NCI-H748 (cell line): ENCODE measurements around the gene LPP.
A peak's percentile ranks its signal among the peaks of the same experiment; 100 is the strongest.

Experiments used
- DNase-seq: peaks from one replicate; lab custom pipeline; 2025; ENCODE audit not compliant: unreplicated experiment; lab: John Stamatoyannopoulos, UW

Gene LPP

DNA sequence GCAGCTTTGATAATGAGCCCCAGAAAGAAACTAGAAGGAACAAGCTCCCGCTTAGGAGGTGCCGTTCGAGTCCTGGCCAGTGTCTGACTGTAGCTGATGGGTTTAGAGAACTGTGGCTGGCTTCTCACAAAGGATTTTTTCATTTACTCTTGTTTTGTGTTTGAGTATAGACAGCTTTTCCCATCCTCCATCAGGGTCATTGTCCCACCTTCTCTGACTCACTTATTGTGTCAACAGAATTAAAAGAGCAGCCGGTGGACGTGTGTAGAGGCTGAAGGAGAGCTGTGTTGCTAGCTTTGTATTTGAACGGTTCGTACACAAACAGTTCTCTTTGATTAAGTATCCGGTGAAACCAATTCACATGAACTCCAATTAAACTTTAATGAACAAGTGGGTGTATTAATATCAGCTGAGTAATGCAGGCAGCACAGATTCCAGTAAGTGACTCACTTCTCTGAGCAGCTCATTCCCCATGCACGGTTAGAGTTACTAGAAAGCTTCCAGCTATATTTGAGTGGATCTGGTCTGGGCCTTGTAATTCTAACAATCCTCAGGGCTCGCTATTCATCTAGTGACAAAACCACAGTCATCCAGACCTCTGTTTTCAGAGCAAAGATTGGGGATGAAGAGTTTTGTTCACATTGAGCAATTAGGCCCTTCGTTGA is 141.0 kb downstream of the LPP start:
- peak; percentile 52 for DNase-seq

DNA sequence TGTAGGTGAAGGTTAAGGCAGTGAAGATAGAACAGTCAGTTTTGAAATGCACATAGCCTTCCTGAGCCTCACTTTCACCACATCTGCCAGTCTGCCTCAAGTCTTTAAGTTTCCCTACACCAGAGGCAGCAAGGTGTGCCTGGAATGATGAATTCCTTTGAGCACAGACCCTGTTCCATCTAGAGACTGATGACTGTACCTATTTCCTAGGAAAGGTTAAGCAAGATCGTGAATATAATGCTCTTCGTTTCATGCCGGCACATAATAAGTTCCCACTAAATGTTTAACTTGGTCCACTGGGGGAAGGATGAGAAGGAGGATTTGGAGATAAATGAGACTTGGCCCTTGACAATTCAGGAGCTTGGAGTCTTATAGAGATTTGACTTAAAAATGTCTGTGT is 141.9 kb downstream of the LPP start:
- DNase-seq = no peak

GRCh38 chr3:188296761-188297612 is 143.0 kb downstream of the LPP start:
- DNase-seq = no peak

DNA sequence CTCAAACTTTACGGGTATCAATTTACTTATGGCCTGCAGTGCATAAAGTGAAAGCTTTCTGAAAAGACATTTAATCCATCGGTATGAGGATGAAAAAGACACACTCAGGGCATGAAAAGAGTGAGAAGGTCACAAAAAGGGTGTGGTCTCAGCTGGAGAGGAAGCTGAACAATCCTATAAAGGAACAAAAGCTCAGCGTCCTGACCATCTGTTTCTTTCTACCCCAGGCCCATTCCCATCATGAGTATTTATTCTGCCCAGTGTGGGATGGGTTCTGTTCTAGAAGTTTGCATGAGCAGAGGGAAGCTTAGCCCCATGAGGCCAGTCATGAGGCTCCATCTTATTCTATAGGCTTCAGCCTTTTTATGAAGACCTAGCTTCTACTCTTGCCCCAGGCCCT is 144.6 kb downstream of the LPP start:
- no peak for DNase-seq

- no peak for DNase-seq
Observed at GRCh38 chr3:188299068-188299467, 145.1 kb downstream of the LPP start.

GRCh38 chr3:188299708-188300107 is 145.8 kb downstream of the LPP start:
- no peak for DNase-seq

DNA sequence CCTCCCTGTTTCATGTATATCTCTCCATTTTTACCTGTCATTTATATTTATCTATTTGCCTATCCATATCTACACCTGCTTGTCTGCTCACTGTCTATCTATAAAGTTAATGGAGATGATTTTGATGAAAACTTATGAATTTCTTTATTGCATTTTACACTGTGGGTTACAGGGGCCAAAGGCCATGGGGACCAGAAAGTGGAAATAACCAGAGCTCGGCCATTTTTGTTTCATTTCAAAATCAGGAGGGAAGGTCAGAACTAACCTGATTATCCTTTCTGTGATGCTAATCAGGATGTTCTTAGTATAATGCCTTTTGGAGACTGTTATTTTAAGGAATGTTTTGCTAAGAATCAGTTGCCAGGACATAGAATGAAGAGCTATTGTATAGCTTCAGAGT is 147.2 kb downstream of the LPP start:
- no peak for DNase-seq

GRCh38 chr3:188303286-188303799 is 149.4 kb downstream of the LPP start:
- no peak for DNase-seq

GRCh38 chr3:188303823-188304222 is 149.9 kb downstream of the LPP start:
- no peak for DNase-seq

DNA sequence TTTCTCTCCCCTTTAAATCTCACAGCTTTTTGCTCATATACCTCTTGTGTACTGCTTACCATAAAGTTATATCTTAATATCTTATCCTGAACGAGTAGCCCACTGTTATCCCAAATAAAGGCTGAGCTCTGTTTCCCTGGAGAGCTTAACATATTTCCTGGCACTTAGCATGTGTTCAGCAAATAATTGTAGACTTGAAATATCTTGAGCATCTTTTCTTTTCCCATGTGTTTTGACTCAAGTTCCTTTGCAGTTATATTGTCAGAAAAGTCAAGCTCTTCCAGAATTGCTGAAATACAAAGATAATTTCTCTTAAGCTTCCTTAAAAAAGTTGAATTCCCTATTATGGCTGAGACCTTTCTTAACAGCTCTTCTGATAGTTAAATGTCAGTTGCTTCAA is 150.5 kb downstream of the LPP start:
- no peak for DNase-seq

GRCh38 chr3:188305220-188305619 is 151.3 kb downstream of the LPP start:
- DNase-seq = no peak

DNA sequence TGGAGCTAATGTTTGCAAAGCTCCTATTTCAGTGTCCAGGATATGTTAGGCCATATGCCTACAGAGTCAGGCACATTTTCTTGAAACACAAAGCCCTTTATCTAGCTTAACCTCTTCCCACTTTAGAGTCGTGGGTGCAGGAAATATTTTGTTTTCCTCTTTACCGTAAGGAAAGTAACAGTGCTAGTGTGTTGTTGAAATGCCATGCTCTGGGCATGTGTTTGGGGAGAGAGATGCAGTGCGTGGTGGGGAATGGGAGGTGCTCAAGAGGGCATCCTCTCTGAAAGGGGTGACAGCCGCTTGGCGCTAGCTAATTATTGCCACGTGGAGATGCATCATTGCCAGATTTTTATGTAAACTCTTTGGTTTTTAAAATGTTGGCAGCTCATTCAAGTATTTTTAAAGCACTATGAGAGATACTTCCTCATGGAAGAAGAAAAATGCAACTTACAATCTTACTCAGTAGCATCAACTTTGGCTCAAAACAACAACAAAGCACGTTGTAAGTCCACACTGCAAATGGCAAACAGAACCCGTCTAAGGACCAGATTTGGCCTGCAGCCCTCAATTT is 152.6 kb downstream of the LPP start:
- peak; percentile 0 for DNase-seq

- no peak for DNase-seq
Observed at GRCh38 chr3:188309437-188310269, 155.7 kb downstream of the LPP start.

DNA sequence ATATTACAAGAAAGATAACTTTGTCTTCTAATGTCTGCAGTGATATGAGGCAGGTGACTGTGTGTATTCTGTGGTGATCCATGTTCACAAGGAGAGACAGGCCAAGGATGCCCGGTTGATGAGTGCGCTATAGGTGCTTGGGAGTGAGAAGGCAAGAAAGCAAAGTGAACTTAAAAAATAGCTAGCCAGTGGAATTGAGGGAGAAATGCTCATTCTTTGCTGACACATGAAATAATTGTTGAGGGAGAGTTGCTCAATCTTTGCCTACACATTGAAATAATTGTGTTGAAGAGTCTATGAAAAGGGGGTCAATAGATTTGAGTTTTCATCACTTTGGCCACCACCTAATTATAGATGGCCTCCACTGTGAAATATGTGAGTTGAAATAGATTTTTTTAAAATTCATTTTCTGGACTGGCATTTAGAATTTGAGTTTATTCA is 156.3 kb downstream of the LPP start:
- DNase-seq = no peak

GRCh38 chr3:188315553-188315952 is 161.6 kb downstream of the LPP start:
- no peak for DNase-seq

- no peak for DNase-seq
Observed at GRCh38 chr3:188316021-188316722, 162.2 kb downstream of the LPP start.

- DNase-seq = no peak
Observed at GRCh38 chr3:188316723-188317070, 162.7 kb downstream of the LPP start.

DNA sequence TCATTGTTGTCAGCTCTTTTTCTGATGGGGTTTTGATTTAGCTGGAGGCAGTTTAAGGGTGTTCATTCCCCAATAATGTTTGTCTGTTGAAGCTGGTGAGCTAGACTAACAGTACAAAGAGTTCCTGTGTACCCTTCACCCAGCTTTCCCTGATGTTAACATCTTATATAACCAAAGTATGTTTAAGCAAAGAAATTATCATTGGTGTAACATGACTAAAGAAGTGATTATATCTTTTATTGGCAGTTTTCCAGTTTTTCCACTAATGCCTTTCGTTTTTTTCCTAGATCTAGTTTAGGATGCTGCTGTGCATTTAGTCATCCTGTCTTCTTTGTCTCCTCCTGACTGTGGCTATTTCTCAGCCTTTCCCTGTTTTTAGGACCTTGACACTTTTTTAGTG is 165.6 kb downstream of the LPP start:
- DNase-seq = no peak

GRCh38 chr3:188320757-188321156 is 166.8 kb downstream of the LPP start:
- no peak for DNase-seq

GRCh38 chr3:188321258-188321657 is 167.3 kb downstream of the LPP start:
- DNase-seq = no peak
